Measurements from ENCODE around the gene CST3.
"Not testable (repeated sequence)": the region's sequence is repeated elsewhere in the genome, so short reads cannot be mapped to it uniquely, and the experiment has no call there.

CST3 gene

GRCh38 chr20:23640671-23641667 lies 3.2 kb upstream of the CST3 start:
- POLR2A ChIA-PET (ENCODE audit: low non-redundant PET): no interaction called here
- peak overlapping the region; percentile 92; the same call in 1 of the 2 replicates for H3K27ac ChIP-seq
- CTCF ChIA-PET: no interaction called here
- no peak for TF ChIP-seq CTCF (conservative IDR thresholded peaks at IDR 0.05; ENCODE audit: low read depth)
- DNase-seq (ENCODE audit: low spot score): no peak

GRCh38 chr20:23640018-23640601 lies 2.4 kb upstream of the CST3 start:
- CTCF ChIA-PET: no interaction called here
- POLR2A ChIA-PET (ENCODE audit: low non-redundant PET): no interaction called here
- TF ChIP-seq CTCF (conservative IDR thresholded peaks at IDR 0.05; ENCODE audit: low read depth): no peak
- H3K27ac ChIP-seq: peak overlapping the region; percentile 92
- DNase-seq (ENCODE audit: low spot score): no peak

GRCh38 chr20:23639490-23639958 lies 1.8 kb upstream of the CST3 start:
- H3K27ac ChIP-seq: peak overlapping the region; percentile 92
- ChIA-PET CTCF (no interaction called here), POLR2A (ENCODE audit: low non-redundant PET) (no interaction called here)
- no peak for TF ChIP-seq CTCF (conservative IDR thresholded peaks at IDR 0.05; ENCODE audit: low read depth)
- DNase-seq (ENCODE audit: low spot score): no peak

- ChIA-PET CTCF (no interaction called here), POLR2A (ENCODE audit: low non-redundant PET) (no interaction called here)
- no peak for DNase-seq (ENCODE audit: low spot score)
- peak overlapping the region; percentile 92 for H3K27ac ChIP-seq
- TF ChIP-seq CTCF (conservative IDR thresholded peaks at IDR 0.05; ENCODE audit: low read depth): no peak
Observed at GRCh38 chr20:23638309-23638708, 554 bp upstream of the CST3 start.

- POLR2A ChIA-PET (ENCODE audit: low non-redundant PET): no interaction called here
- CTCF ChIA-PET: no interaction called here
- no peak for TF ChIP-seq CTCF (conservative IDR thresholded peaks at IDR 0.05; ENCODE audit: low read depth)
- H3K27ac ChIP-seq: peak overlapping the region; percentile 92
- DNase-seq (ENCODE audit: low spot score): no peak
Observed at GRCh38 chr20:23636908-23637281, 860 bp downstream of the CST3 start.

- ChIA-PET CTCF (interaction anchor here (0.6 kb wide), 1 partner anchor 25 kb away, joined by 3 read pairs; no protein-coding TSS in a partner anchor), POLR2A (ENCODE audit: low non-redundant PET) (no interaction called here)
- TF ChIP-seq CTCF (conservative IDR thresholded peaks at IDR 0.05; ENCODE audit: low read depth): no peak
- H3K27ac ChIP-seq: peak overlapping the region; percentile 92
- DNase-seq (ENCODE audit: low spot score): no peak
Observed at GRCh38 chr20:23636182-23636907, 1.4 kb downstream of the CST3 start.

GRCh38 chr20:23635768-23636090 lies 2.0 kb downstream of the CST3 start:
- CTCF ChIA-PET; DNase-seq (ENCODE audit: low spot score); POLR2A ChIA-PET (ENCODE audit: low non-redundant PET): not testable (repeated sequence)
- peak overlapping the region; percentile 92 for H3K27ac ChIP-seq
